Measurements from ENCODE around the gene ANKZF1.

Gene ANKZF1

DNA sequence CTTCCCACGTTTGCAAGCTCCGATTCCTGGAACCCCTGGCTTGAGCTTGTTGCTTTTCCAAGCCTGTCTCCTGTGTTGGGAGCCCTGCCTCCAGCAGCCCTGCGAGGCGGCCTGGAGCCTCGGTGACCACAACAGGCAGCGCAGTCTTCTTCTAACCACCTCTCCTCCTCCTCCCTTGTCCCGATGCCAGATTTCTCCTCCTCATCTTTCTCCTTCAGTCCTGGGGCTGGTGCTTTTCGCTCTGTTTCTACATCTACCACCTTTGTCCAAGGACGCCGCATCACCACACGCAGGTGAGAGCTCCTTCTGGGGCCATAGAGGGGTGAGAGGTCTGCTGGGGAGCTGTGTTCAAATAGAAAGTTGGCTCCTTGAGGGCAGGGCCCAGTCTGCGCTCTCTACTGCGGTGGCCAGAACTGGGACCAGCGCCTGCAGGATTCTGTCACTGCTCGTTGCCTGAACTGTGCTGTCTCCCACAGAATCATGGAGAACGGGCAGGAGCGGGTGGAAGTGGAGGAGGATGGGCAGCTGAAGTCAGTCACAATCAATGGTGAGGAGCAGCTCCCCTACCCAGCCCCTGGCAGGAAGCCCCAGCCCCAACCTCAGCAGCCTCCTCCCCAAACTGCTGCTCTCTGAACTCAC lies 53.5 kb downstream of the ANKZF1 start:
- no peak for DNase-seq (ENCODE audit: low spot score)

- DNase-seq (ENCODE audit: low spot score): no peak
These were observed 55.1 kb downstream of the ANKZF1 start for GRCh38 chr2:219284501-219285372.

GRCh38 chr2:219285373-219285735 lies 55.7 kb downstream of the ANKZF1 start:
- DNase-seq (ENCODE audit: low spot score): no peak

GRCh38 chr2:219285894-219286425 lies 56.4 kb downstream of the ANKZF1 start:
- no peak for DNase-seq (ENCODE audit: low spot score)

Measured in HuH-7.5 (cell line).